ENCODE measurements around the gene TDP2. TPM values are rescaled to one million over a fixed set of nuclear protein-coding genes. Genes with fewer than 3 reads are reported as not detected.

The TDP2 gene
- total RNA-seq, 3 donors from 2014 or later: 31.5 to 40.6 (median 37.2) TPM

DNA sequence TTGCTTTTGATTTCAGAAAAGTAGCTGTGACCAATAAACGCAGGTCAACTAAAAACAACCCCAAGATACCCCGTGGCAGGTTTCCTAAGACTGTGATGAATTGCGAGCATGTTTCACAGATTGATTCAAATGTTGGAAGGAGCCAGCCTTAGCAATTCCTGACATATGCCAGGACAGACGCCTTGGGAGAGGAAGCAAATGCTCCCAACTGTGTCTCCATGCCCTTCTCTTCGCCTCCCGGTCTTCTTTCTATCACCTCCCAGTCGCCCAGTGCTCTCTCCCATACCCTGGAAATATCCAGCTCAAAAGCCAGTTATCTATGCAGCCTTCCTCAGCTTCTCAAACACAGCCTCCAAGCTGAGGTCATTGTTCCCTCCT, 52.7 kb downstream of the TDP2 start:
- no peaks in the 10 kb centered on the region for H3K4me1 ChIP-seq
- no peak overlapping the region for H3K4me3 ChIP-seq
- H3K27me3 ChIP-seq: no peaks in the 10 kb centered on the region
- no peaks in the 10 kb centered on the region for H3K9me3 ChIP-seq
- no peak overlapping the region for H3K27ac ChIP-seq
- TF ChIP-seq, protein P1, sequence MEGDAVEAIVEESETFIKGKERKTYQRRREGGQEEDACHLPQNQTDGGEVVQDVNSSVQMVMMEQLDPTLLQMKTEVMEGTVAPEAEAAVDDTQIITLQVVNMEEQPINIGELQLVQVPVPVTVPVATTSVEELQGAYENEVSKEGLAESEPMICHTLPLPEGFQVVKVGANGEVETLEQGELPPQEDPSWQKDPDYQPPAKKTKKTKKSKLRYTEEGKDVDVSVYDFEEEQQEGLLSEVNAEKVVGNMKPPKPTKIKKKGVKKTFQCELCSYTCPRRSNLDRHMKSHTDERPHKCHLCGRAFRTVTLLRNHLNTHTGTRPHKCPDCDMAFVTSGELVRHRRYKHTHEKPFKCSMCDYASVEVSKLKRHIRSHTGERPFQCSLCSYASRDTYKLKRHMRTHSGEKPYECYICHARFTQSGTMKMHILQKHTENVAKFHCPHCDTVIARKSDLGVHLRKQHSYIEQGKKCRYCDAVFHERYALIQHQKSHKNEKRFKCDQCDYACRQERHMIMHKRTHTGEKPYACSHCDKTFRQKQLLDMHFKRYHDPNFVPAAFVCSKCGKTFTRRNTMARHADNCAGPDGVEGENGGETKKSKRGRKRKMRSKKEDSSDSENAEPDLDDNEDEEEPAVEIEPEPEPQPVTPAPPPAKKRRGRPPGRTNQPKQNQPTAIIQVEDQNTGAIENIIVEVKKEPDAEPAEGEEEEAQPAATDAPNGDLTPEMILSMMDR (IDR thresholded peaks at IDR 0.05): no peak
- TF ChIP-seq POLR2AphosphoS5 (IDR thresholded peaks at IDR 0.05) (no peak), POLR2A (IDR thresholded peaks at IDR 0.05) (no peak)
- H3K36me3 ChIP-seq: no peaks in the 10 kb centered on the region
- DNase-seq (ENCODE audit: low spot score in 2 of 2): no peak
- intact Hi-C loops (cut with DNase I; ENCODE audit: low total_unique reads): no loop called here

DNA sequence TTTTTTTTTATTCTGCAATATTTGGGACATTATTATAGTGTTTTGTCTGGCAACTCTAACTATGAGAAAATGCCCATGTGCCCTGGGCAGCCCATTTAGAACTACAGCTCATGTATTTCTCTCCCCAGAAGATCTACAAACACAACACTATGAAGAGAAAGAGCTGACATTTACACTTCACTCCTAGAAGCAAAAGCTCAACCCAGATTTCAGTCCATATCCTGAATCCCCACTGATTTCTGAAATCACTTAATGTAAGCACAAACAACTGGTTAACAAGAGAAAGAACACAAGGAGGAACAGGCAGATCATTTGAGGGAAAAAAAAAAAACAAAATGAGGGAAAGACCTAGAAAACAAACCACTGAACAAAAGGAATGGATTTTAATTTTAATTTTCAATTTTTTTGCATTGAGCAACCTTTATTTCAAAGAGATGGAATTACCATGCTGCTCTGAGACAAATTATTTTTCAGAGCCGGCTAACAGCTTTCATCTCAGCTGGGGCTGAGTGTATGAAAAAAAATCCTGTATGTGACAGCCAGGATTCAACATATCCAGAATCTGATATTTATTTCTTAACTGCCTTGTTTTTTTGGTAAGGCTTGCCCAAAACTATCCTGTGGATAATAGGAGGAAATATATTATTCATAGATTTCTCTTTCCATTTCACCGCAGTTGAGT, 53.2 kb downstream of the TDP2 start:
- no peak overlapping the region for H3K27ac ChIP-seq
- no peak for TF ChIP-seq POLR2A (IDR thresholded peaks at IDR 0.05)
- TF ChIP-seq, protein P1 (IDR thresholded peaks at IDR 0.05): no peak
- no peak for TF ChIP-seq POLR2AphosphoS5 (IDR thresholded peaks at IDR 0.05)
- H3K4me1 ChIP-seq: no peaks in the 10 kb centered on the region
- intact Hi-C loops (cut with DNase I; ENCODE audit: low total_unique reads): no loop called here
- no peaks in the 10 kb centered on the region for H3K9me3 ChIP-seq
- no peak for DNase-seq (ENCODE audit: low spot score in 2 of 2)
- H3K36me3 ChIP-seq: no peaks in the 10 kb centered on the region
- no peaks in the 10 kb centered on the region for H3K27me3 ChIP-seq
- no peak overlapping the region for H3K4me3 ChIP-seq

DNA sequence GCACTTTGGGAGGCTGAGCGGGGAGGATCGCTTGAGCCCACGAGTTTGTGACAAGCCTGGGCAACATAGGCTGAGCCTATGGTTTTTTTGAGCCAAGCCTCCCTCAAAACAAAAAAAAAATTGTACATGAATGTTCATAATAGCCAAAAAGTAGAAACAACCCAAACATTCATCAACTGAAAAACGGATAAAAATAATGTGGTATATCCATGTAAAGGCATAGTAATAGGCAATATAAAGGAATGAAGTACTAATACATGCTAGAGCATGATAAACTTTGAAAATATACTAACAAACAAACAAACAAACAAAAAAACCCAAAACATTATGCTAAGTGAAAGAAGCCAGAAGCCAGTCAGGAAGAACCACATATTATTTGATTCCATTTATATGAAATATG, 56.0 kb downstream of the TDP2 start:
- Histone ChIP-seq H3K27ac (no peak overlapping the region), H3K9me3 (no peaks in the 10 kb centered on the region), H3K36me3 (no peaks in the 10 kb centered on the region), H3K27me3 (no peaks in the 10 kb centered on the region), H3K4me3 (no peak overlapping the region), H3K4me1 (no peaks in the 10 kb centered on the region)
- intact Hi-C loops (cut with DNase I; ENCODE audit: low total_unique reads): no loop called here
- TF ChIP-seq POLR2AphosphoS5 (IDR thresholded peaks at IDR 0.05) (no peak), POLR2A (IDR thresholded peaks at IDR 0.05) (no peak)
- TF ChIP-seq, protein P1 (IDR thresholded peaks at IDR 0.05): no peak
- DNase-seq (ENCODE audit: low spot score in 2 of 2): no peak

DNA sequence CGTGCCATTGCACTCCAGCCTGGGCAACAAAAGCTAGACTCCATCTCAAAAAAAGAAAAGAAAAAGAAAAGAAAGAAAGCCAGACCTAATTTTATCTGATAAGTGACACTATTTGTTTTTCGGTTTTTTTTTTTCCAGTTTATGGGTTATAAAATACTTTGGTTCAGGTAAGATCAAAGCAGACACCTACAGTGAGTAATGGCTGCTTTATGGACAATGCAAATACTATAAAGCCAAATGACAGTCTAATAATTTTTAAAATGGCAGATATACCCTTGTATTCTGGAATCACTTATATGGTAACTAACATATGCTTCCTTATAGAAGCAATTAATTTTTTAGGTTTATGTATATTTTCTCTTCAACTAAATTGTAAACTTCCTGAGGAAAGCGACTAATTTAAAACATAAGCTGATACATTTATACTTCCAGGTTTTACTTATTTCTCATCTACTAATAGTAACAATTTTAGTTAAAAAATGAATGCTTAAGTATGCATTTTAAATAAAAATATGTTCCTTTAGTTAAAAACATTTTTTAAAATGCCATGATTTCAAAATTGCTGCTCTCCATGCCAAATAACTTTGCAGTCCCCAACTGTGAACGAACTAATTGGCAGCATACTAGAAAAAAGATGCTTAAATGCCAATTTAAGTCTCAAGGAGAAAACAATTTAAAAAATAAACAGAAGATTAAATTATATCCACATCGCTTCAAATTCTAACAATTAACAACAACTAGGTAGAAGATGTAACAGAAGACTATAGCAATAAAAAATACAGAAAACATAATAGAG, 59.2 kb downstream of the TDP2 start:
- no peaks in the 10 kb centered on the region for H3K4me1 ChIP-seq
- DNase-seq (ENCODE audit: low spot score in 2 of 2): no peak
- no peaks in the 10 kb centered on the region for H3K36me3 ChIP-seq
- intact Hi-C loops (cut with DNase I; ENCODE audit: low total_unique reads): loop anchor here (2.0 kb wide), 1 partner anchor 45 kb away; no protein-coding TSS in a partner anchor
- H3K9me3 ChIP-seq: no peaks in the 10 kb centered on the region
- H3K27ac ChIP-seq: no peak overlapping the region
- no peak for TF ChIP-seq POLR2AphosphoS5 (IDR thresholded peaks at IDR 0.05)
- TF ChIP-seq, protein P1 (IDR thresholded peaks at IDR 0.05): no peak
- TF ChIP-seq POLR2A (IDR thresholded peaks at IDR 0.05): no peak
- no peak overlapping the region for H3K4me3 ChIP-seq
- no peaks in the 10 kb centered on the region for H3K27me3 ChIP-seq

Data from breast epithelium (tissue), 4 donors.